IPS DF 4.7 (cell line): ENCODE data around the gene TRAPPC11.

Experiments
- DNase-seq: peaks from one replicate; pipeline ENCODE4 v3.0.0-alpha.2; 2013; ENCODE audit warnings: low spot score; ENCODE audit errors: extremely low read depth

The TRAPPC11 gene

DNA sequence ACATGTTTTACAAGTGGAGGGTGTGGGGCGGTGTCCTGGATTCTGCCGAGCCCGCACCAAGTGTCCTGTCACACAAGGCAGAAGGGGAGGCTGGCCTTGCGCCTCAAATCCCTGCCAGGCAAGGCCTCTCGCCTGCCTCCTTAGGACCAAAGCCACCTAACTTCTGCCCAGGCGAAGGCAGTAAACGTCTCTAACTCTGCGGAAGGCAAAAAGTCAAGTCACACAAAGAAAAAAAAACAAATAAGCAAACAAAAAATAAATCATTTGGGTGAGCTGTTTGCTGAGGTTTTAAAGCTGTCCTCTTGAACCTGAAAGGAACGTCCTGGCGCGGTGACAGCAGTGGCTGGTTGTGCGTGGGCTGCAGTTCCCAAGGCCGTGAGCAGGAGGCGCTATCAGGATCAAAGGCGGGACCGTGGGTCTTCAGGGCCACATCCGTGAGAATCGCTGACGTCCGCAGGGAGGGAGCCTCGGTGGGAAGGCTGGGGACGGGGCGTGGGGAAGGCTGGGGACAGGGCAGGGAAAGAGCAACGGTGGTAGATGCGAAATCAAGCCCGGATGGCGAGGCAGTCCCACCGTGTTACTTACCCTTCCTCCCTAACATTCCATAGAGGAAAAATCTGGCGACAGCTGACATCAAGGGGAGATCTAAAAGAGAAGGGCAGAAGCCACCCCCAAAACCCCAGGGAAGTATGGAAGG, 99.1 kb downstream of the TRAPPC11 start:
- no peak for DNase-seq

DNA sequence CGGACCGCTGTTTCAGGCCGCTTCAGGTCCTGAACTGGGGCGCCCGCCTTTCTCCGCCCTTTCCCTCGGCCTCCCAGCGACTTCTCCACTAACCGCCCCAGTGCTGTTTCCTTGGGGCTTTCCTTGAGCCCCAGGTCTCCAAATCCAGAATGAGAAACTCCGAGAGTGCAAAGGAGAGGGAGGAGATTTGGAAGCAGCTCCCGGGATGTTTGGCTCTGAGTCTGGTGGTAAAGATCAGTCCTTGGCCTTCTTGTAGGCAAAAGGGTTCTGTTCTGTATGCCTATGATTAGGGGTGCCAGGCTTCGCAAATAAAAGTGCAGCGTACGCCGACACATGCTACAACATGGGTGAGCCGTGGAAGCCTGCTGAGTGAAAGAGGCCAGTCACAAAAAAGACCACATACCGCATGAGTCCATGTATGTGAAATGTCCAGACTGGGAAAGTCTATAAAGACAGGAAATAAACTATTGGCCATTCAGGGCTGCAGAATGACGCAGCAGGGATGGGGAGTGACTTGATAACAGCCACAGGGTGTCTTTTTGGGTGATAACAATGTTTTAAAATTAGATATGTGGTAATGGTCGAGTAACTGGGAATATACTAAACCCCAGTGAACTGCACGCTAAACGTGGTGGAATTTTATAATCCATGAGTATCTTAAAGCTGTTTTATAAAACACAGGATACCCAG, 99.8 kb downstream of the TRAPPC11 start:
- no peak for DNase-seq

- no peak for DNase-seq
These were observed 101.2 kb downstream of the TRAPPC11 start for GRCh38 chr4:183760326-183760725.
